Astrocyte (in vitro differentiated cells and primary cell): ENCODE measurements around the gene KTI12. TPM values are rescaled to one million over a fixed set of nuclear protein-coding genes. Genes with fewer than 3 reads are reported as not detected.

ENCODE experiments used
- DNase-seq: peaks from one replicate; pipeline ENCODE4 v3.0.0-alpha.2; 2010; ENCODE audit warnings: low read depth
- FAIRE-seq: peaks from 2 replicates; lab custom pipeline; 2011; peaks lifted over from hg19 to GRCh38; lab: Jason Lieb, UNC
- H2AFZ ChIP-seq: 2 replicates; pipeline ENCODE4 v1.6.0; 2012; ENCODE audit warnings: low read depth, low read length, inconsistent platforms
- H3K27ac ChIP-seq: 2 replicates; pipeline ENCODE4 v1.5.1; 2011; ENCODE audit warnings: low read depth, low read length, inconsistent platforms
- H3K27me3 ChIP-seq: 2 replicates; pipeline ENCODE4 v1.6.0; 2011; ENCODE audit warnings: low read length, inconsistent platforms; ENCODE audit not compliant: insufficient read depth
- H3K36me3 ChIP-seq: 2 replicates; pipeline ENCODE4 v1.5.1; 2011; ENCODE audit warnings: low read length, inconsistent platforms; ENCODE audit not compliant: insufficient read depth
- H3K4me1 ChIP-seq: 2 replicates; pipeline ENCODE4 v1.5.1; 2011; ENCODE audit warnings: low read length, inconsistent platforms; ENCODE audit not compliant: insufficient read depth
- H3K4me2 ChIP-seq: 2 replicates; pipeline ENCODE4 v1.6.0; 2012; ENCODE audit warnings: low read length, inconsistent platforms
- H3K4me3 ChIP-seq: 2 replicates; pipeline ENCODE4 v1.5.1; 2011; ENCODE audit warnings: low read depth, mild to moderate bottlenecking, low read length, inconsistent platforms; ENCODE audit not compliant: insufficient read depth
- H3K79me2 ChIP-seq: 2 replicates; pipeline ENCODE4 v1.6.0; 2012; ENCODE audit warnings: mild to moderate bottlenecking, low read length, inconsistent platforms; ENCODE audit not compliant: insufficient read depth
- H3K9ac ChIP-seq: 2 replicates; pipeline ENCODE4 v1.6.0; 2012; ENCODE audit warnings: mild to moderate bottlenecking, low read length, inconsistent platforms
- H3K9me3 ChIP-seq: 2 replicates; pipeline ENCODE4 v1.5.1; 2012; ENCODE audit warnings: low read depth, mild to moderate bottlenecking, low read length, inconsistent platforms; ENCODE audit not compliant: insufficient read depth
- H4K20me1 ChIP-seq: 2 replicates; pipeline ENCODE4 v1.6.0; 2012; ENCODE audit warnings: low read length, inconsistent platforms; ENCODE audit not compliant: insufficient read depth
- H3K27ac Mint-ChIP-seq: one replicate; pipeline ENCODE4 v1.8.0; 2021; ENCODE audit warnings: mild to moderate bottlenecking, mixed read lengths; ENCODE audit not compliant: unreplicated experiment
- H3K27me3 Mint-ChIP-seq: one replicate; pipeline ENCODE4 v1.8.0; 2021; ENCODE audit warnings: low read depth, mixed read lengths; ENCODE audit not compliant: unreplicated experiment
- H3K36me3 Mint-ChIP-seq: one replicate; pipeline ENCODE4 v1.8.0; 2021; ENCODE audit warnings: low read depth, mixed read lengths; ENCODE audit not compliant: unreplicated experiment
- H3K4me1 Mint-ChIP-seq: one replicate; pipeline ENCODE4 v1.8.0; 2021; ENCODE audit warnings: low read depth, mixed read lengths; ENCODE audit not compliant: unreplicated experiment
- H3K4me3 Mint-ChIP-seq: one replicate; pipeline ENCODE4 v1.8.0; 2021; ENCODE audit warnings: mild to moderate bottlenecking, moderate library complexity, mixed read lengths; ENCODE audit not compliant: unreplicated experiment
- H3K9me3 Mint-ChIP-seq: one replicate; pipeline ENCODE4 v1.8.0; 2021; ENCODE audit warnings: mild to moderate bottlenecking, mixed read lengths; ENCODE audit not compliant: unreplicated experiment
- EZH2 ChIP-seq: IDR thresholded peaks from 2 replicates; pipeline ENCODE4 v1.6.1; 2012; ENCODE audit warnings: mild to moderate bottlenecking, low read length, inconsistent platforms; ENCODE audit not compliant: insufficient read depth
- total RNA-seq: library from RNA; stranded (reverse); gene quantifications from 2 replicates; pipeline ENCODE4 v1.2.1, GENCODE V29; 2021
- TF ChIP-seq, protein P1 (sequence below): IDR thresholded peaks from 2 replicates; pipeline ENCODE4 v1.5.1; 2011; ENCODE audit warnings: low read depth, mild to moderate bottlenecking, inconsistent platforms, low read length, moderate library complexity; ENCODE audit not compliant: insufficient read depth

KTI12 gene
- total RNA-seq, 1 donor from 2014 or later = 8.6 TPM

DNA sequence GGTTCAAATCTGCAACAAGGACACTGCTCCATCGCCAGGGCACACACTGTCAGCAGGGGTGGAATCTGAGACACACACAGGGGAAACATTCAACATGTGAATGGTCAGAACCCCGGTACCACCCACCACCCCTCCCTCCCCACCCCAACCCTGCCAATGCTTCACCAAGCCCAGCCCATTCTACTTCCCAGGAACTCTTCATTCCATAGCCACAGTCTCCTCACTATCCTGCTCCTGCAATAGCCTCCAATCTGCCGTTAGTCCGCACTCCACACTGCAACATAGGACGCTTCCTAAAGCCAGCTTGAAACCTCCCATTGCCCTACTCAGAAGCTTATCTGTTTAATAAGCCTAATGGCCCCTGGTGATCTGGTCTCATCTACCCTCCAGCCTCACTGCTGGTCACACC lies 35.6 kb downstream of the KTI12 start:
- FAIRE-seq (no peak), DNase-seq (no peak)
- H3K27me3 ChIP-seq = peaks cover 2% of the 10 kb centered on the region
- Mint-ChIP-seq H3K27ac (no peak overlapping the region), H3K36me3 (no peaks in the 10 kb centered on the region), H3K4me3 (no peak overlapping the region), H3K27me3 (peaks cover 6% of the 10 kb centered on the region), H3K9me3 (no peaks in the 10 kb centered on the region), H3K4me1 (peaks cover 3% of the 10 kb centered on the region)
- H4K20me1 ChIP-seq = no peaks in the 10 kb centered on the region
- no peak overlapping the region for H2AFZ ChIP-seq
- H3K9ac ChIP-seq = no peak overlapping the region
- H3K27ac ChIP-seq = no peak overlapping the region
- H3K79me2 ChIP-seq = no peaks in the 10 kb centered on the region
- no peaks in the 10 kb centered on the region for H3K9me3 ChIP-seq
- H3K4me2 ChIP-seq = no peak overlapping the region
- H3K4me3 ChIP-seq = no peak overlapping the region
- TF ChIP-seq, protein P1, sequence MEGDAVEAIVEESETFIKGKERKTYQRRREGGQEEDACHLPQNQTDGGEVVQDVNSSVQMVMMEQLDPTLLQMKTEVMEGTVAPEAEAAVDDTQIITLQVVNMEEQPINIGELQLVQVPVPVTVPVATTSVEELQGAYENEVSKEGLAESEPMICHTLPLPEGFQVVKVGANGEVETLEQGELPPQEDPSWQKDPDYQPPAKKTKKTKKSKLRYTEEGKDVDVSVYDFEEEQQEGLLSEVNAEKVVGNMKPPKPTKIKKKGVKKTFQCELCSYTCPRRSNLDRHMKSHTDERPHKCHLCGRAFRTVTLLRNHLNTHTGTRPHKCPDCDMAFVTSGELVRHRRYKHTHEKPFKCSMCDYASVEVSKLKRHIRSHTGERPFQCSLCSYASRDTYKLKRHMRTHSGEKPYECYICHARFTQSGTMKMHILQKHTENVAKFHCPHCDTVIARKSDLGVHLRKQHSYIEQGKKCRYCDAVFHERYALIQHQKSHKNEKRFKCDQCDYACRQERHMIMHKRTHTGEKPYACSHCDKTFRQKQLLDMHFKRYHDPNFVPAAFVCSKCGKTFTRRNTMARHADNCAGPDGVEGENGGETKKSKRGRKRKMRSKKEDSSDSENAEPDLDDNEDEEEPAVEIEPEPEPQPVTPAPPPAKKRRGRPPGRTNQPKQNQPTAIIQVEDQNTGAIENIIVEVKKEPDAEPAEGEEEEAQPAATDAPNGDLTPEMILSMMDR = no peak
- TF ChIP-seq EZH2 = no peak
- no peaks in the 10 kb centered on the region for H3K36me3 ChIP-seq
- no peaks in the 10 kb centered on the region for H3K4me1 ChIP-seq

DNA sequence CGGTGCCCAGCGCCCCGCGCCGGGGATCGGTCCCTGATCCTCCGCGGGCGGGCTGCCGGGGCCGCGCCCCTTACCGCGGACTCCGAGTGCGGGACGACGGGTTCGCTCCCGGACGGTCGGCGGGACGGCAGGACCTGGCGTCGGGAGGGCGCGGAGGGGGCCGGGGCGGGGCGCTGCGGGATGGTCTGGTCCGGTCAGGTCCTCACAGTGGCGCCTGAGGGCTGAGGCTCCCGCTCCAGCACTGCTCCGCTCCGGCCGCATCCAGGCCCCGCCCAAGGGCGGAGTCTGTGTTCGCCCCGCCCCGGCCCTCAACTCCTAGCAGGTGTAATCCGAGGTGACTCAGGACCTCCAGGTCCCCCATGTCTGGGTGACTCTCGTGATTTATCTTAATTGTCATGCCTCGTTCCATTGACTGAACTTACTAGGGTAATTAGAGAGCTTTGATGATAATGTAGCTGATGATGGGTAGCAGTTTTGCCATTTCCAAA lies 43.1 kb downstream of the KTI12 start, which contains the start of gene RAB3B:
TSS of gene RAB3B (minus strand) at position 223 of the 488 bp plus-strand sequence. CDS start 13,583 bp downstream, outside the sequence.
- Histone ChIP-seq H4K20me1 (no peaks in the 10 kb centered on the region), H3K4me1 (no peaks in the 10 kb centered on the region), H2AFZ (peak within 1 kb of the TSS; percentile 42), H3K9me3 (no peaks in the 10 kb centered on the region), H3K27me3 (peaks cover 2% of the 10 kb centered on the region), H3K4me2 (peak within 1 kb of the TSS; percentile 83), H3K4me3 (peak within 1 kb of the TSS; percentile 57), H3K36me3 (no peaks in the 10 kb centered on the region), H3K9ac (peak within 1 kb of the TSS; percentile 76), H3K27ac (no peak within 1 kb of the TSS), H3K79me2 (no peaks in the 10 kb centered on the region)
- DNase-seq (peak; percentile 34), FAIRE-seq (no peak)
- peak within 1 kb of the TSS; percentile 90 for H3K4me3 Mint-ChIP-seq
- peaks cover 6% of the 10 kb centered on the region for H3K4me1 Mint-ChIP-seq
- H3K36me3 Mint-ChIP-seq = peaks cover 3% of the 10 kb centered on the region
- peaks cover 9% of the 10 kb centered on the region for H3K27me3 Mint-ChIP-seq
- TF ChIP-seq, protein P1 = no peak
- TF ChIP-seq EZH2 = no peak
- peak within 1 kb of the TSS; percentile 77 for H3K27ac Mint-ChIP-seq
- no peaks in the 10 kb centered on the region for H3K9me3 Mint-ChIP-seq
